Glomerular visceral epithelial cell (primary cell): ENCODE results near the gene SLX4IP.
"Not testable (repeated sequence)": the region's sequence is repeated elsewhere in the genome, so short reads cannot be mapped to it uniquely, and the experiment has no call there.

Experiments
- DNase-seq: peaks from one replicate; pipeline ENCODE4 v3.0.0-alpha.2; 2016; ENCODE audit errors: extremely low spot score

SLX4IP gene

GRCh38 chr20:10434832-10435812 lies at the start of gene SLX4IP:
SLX4IP (plus strand) TSS chr20:10435305; CDS start chr20:10458205, 22,900 bp downstream.
- peak; percentile 98 for DNase-seq

- DNase-seq, result no peak
These were observed 49.1 kb upstream of the SLX4IP start for GRCh38 chr20:10385850-10386544.

DNA sequence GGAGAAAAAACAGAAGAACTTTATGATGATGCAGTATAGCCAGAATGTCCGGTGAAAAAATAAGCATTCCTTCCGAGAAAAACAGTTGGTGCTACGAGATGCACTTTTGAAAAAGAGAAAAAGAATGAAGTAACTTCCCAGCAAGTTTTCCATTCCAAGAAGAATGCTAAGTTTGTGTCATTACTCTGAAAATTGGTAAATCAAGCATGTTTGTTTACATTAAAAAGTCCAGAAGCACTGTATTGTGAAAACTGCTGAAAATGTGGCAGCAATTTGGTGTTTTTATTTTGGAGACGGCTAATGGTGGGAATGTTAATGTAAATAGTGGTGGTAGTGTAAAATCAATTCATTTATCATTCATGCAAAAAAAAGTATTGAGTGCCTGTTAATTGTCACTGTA lies 47.4 kb upstream of the SLX4IP start:
- DNase-seq, result no peak

DNA sequence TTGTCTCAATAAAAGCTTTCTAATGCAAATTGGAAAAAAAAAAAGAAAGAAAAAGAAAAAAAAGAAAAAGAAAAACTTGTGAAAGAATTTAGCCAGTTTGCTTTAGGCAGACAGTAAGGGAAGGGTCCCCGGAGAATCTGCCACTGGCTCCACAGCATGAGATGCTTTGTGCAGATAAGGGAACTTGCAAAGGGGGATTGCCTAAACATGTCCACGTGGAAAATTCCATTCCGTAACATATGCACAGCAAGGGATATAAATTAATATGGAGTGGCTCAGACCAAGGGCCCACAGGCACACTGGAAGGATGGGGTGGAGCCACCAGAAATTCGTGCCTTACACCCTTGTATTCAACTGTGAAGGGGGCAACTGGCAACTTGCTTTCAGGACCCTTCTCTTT lies 46.5 kb upstream of the SLX4IP start:
- no peak for DNase-seq

DNA sequence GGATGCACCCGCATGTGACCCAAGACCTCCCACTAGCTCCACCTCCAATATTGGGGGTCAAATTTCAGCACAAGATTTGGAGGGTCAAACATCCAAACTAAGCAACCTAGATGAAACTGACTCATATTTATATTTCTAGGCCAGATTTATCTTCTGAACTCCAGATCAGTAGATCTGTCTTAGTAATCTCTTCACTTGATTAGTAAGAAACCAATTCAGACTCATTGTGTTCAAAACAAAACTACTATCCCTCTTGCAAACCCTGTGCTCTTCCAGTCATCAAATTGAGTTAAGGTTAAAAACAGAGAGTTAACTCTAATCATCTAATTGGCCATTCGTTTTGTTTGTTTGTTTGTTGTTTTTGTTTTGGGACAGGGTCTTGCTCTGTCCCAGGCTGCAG lies 44.4 kb upstream of the SLX4IP start:
- DNase-seq, result no peak

DNA sequence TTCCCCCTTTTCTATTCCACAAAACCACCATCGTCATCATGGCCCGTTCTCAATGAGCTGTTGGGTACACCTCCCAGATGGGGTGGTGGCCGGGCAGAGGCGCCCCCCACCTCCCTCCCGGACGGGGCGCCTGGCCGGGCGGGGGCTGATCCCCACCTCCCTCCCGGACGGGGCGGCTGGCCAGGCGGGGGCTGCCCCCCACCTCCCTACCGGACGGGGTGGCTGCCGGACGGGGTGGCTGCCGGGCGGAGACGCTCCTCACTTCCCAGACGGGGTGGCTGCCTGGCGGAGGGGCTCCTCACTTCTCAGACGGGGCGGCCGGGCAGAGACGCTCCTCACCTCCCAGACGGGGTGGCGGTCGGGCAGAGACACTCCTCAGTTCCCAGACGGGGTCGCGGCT lies 40.4 kb upstream of the SLX4IP start:
- not testable (repeated sequence) for DNase-seq

DNA sequence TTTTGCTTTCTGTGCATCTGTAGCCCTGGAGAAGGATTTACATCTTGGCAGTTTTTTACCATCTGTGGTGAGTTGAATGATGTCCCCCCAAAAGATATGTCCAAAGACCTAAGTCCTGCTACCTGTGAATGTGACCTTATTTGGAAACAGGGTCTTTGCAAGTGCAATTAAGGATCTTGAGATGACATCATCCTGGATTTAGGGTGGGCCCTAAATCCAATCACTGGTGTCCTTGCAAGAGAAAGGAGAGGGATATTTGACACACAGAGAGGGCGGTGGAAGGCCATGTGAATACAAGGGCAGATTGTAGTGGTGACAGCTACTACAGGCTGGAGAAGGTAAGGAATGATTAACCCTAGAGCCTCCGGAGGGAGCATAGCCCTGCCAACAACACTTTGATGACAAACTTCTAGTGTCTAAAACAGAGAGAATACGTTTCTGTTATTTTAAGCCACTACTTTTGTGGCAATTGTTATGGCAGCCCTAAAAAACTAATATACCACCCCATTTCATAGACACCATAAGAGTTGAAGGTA lies 36.2 kb upstream of the SLX4IP start:
- no peak for DNase-seq

DNA sequence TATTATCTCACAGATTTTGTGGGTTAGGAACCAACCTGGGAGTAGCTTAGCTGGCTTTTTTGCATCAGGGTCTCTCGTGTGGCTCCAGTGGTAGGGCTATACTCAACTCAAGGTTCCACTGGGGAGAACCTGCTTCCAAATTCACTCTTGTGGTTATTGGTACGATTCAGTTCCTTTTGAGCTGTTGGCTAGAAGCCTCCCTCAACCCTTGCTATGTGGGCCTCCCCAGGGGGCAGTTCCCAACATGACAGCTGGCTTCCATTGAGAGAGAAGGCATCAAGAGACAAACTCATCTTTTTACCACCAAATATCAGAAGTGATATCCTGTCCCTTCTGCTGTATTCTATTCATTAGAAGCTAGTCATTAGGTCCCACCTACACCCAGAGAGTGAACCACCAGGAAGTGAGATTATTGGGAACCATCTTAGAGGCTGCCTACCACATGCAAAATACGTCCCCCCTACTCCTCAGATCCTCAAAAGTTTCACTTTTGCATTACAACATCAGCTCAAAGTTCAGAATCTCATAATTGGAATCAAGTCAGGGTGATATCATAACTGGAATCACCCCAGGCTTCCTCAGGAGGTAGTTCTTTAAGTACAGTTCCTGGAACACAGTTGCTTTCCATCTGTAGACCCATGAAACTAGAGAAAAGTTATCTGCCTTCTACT lies 32.0 kb upstream of the SLX4IP start:
- no peak for DNase-seq

DNA sequence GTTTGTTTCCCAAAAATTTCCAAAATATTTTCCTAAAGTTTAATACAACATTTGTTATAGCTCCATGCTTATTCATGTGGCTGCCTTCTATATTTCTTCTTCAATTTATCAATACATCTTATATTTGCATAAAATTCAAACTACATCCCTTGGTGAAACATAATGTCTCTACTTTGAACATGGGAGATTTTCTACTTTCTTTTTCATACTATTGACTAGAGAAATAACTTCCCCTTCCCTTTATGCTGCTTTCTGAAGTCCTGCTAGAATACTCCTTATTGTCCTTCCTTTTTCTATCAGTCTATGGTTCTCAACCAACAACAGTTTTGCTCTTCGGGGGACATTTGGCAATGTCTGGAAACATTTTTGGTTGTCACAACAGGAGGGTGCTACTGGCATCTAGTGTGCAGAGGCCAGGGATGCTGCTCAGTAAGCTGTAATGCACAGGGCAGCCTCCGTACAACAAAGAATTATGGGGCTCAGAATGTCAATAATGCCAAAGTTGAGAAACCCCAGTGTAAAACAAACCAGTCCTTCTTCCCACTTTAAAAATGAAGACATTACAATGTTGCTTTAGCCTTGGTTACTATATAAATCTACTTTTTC lies 31.0 kb upstream of the SLX4IP start:
- DNase-seq, result no peak

DNA sequence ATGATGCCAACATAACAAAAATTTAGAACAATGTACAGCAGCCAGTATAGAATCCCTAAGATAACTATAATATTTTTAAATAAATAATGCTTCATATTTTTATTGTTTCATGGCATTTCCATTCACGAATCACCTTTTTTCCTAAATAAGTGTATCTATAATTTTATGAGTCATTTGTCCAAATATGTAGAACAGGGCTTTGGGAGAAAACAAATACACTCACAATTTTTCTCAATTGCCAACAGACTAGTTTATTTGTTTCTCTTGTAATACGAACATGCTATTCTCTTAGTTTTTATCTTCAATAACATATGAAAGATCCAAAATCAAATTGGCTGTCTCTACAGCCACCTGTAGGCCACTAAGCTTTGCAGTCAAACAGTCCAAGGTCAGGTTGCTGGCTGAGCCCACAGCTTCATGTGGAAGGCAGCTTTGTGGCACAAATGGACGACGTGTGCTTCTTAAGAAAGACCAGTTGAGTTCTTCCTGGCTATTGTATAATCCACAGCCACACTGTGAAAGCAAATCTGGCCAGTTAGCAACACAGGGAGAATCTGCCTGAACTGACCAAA lies 30.1 kb upstream of the SLX4IP start:
- no peak for DNase-seq

- DNase-seq, result no peak
These were observed 26.8 kb upstream of the SLX4IP start for GRCh38 chr20:10408108-10408813.

DNA sequence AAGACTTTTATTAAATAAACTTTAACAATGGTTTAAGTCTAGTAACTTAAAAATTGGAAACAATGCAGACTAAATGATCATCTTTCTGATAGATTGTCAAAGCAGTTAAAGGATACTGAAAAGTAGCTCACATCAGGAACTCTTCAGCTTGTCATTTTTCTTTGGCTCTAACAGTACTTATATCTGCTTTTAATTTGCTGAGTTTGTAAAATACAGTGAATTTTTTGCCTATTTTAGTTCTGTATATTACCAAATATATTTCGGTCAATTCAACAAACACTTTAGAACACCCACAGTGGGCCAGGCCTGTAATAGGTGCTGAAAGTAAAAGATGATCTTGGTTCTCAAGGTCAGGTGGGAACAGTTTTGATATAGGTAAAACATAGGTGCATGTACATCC lies 23.4 kb upstream of the SLX4IP start:
- no peak for DNase-seq

GRCh38 chr20:10412591-10413408 lies 22.3 kb upstream of the SLX4IP start:
- peak; percentile 7 for DNase-seq

- DNase-seq, result peak; percentile 12
These were observed 20.0 kb upstream of the SLX4IP start for GRCh38 chr20:10415013-10415650.

DNA sequence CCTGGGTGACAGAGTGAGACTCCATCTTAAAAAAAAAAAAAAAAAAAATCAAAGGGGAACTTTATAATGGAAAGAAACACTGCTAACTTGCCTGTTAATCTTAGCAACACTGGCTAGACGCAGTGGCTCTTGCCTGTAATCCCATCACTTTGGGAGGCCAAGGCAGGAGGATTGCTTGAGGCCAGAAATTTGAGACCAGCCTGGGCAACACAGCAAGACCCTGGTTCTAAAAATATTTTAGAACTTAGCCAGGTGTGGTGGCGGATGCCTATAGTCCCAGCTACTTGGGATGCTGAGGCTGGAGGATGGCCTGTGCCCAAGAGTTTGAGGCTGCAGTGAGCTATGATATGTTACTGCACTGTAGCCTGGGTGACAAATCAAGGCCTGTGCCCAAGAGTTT lies 17.9 kb upstream of the SLX4IP start:
- DNase-seq, result not testable (repeated sequence)

DNA sequence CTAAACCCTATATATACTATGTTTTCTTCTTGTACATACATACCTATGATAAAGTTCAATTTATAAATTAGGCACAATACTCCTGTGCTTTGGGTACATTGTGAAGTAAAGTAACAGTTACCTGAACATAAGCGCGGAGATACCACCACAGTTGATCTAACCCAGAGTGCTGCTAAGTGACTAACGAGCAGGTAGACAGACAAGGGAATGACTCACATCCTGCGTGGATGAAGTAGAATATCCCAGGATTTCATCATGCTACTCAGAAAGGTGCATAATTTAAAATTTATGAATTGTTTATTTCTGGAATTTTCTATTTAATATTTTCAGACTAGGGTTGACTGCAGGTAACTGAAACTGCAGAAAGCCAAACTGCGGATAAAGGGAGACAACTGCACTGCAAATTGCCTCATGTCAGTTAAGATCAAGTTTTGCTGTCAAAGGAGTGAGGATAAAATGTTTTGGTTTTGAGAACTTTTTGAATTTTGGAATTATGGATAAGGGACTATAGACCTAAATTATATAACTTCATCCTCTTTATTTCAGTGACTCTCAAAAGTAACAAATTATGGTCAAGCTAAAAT lies 15.5 kb upstream of the SLX4IP start:
- peak; percentile 26 for DNase-seq

DNA sequence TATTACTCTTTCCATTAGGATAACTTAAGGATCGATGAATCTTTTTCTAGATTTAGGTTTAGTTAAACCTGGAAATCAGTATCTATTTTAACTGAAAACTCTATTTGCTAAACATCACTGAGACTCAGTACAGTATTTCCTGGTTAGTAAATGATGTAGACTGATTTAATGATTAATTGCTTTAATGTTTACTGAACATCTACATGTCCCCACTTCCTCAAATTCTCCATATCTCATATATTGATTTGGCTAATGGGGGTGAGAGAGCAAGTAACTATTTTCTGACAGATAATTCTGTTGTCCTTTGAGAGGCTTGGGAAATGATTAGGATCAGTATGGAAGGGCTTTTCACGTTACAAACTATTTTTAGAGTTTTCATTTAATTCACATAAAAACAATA lies 11.4 kb upstream of the SLX4IP start:
- DNase-seq, result no peak

DNA sequence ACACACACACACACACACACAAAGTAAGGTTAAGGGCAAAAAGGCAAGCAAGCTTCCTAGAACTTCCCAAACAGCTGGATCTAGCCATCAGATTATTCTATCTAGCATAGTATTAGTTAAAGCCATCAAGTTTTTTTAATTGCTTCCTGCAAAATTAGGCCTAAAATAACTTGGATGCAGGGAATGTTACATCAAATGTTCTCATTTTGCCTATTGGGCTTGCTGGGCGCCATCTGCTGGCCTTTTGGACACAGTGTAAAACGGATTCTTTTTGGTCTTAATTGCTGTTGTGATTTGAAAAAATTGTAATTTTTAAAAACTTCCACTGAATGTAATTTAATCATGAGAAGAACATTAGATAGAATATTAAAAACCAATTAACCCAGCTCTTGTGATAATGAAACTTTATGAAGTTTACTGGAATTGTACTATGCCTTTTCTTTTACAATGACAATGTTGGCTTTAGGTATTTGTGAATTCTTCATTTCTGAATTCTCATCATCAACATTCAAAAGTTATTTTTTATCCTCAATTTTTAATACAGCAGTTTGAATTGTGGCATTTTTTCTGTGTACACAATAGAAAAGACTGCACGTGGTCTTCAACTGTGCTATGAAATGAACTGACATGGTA lies 7.9 kb upstream of the SLX4IP start:
- peak; percentile 56 for DNase-seq
